Retina (tissue), 1 donor: ENCODE results near the gene BCAS4.
A peak's percentile ranks its signal among the peaks of the same experiment; 100 is the strongest.

Experiments
- DNase-seq: peaks from one replicate; pipeline ENCODE4 v3.0.0-alpha.2; 2016

Gene BCAS4

GRCh38 chr20:50826121-50826520 is 31.3 kb downstream of the BCAS4 start:
- no peak for DNase-seq

- no peak for DNase-seq
Observed at GRCh38 chr20:50828363-50829136, 33.7 kb downstream of the BCAS4 start.

GRCh38 chr20:50831622-50832021 is 36.8 kb downstream of the BCAS4 start:
- DNase-seq, result no peak

- DNase-seq, result no peak
Observed at GRCh38 chr20:50834599-50835005, 39.7 kb downstream of the BCAS4 start.

- DNase-seq, result no peak
Observed at GRCh38 chr20:50837532-50838321, 42.9 kb downstream of the BCAS4 start.

GRCh38 chr20:50838322-50838625 is 43.4 kb downstream of the BCAS4 start:
- DNase-seq, result no peak

GRCh38 chr20:50838707-50839385 is 44.0 kb downstream of the BCAS4 start:
- DNase-seq, result no peak

GRCh38 chr20:50842821-50843220 is 48.0 kb downstream of the BCAS4 start:
- no peak for DNase-seq

- DNase-seq, result no peak
Observed at GRCh38 chr20:50843331-50844276, 48.7 kb downstream of the BCAS4 start.

- DNase-seq, result no peak
Observed at GRCh38 chr20:50844430-50845100, 49.7 kb downstream of the BCAS4 start.

- DNase-seq, result no peak
Observed at GRCh38 chr20:50845566-50846215, 50.8 kb downstream of the BCAS4 start.

- DNase-seq, result no peak
Observed at GRCh38 chr20:50848341-50848808, 53.5 kb downstream of the BCAS4 start.

- peak; percentile 42 for DNase-seq
Observed at GRCh38 chr20:50848846-50849673, 54.2 kb downstream of the BCAS4 start.

- no peak for DNase-seq
Observed at GRCh38 chr20:50850721-50851286, 55.9 kb downstream of the BCAS4 start.

GRCh38 chr20:50852085-50852484 is 57.2 kb downstream of the BCAS4 start:
- no peak for DNase-seq

GRCh38 chr20:50854506-50855249 is 59.8 kb downstream of the BCAS4 start:
- no peak for DNase-seq

GRCh38 chr20:50855498-50856474 is 60.9 kb downstream of the BCAS4 start:
- DNase-seq, result no peak

GRCh38 chr20:50856475-50857041 is 61.7 kb downstream of the BCAS4 start:
- no peak for DNase-seq
